ENCODE measurements around the gene CDH8.

DNA sequence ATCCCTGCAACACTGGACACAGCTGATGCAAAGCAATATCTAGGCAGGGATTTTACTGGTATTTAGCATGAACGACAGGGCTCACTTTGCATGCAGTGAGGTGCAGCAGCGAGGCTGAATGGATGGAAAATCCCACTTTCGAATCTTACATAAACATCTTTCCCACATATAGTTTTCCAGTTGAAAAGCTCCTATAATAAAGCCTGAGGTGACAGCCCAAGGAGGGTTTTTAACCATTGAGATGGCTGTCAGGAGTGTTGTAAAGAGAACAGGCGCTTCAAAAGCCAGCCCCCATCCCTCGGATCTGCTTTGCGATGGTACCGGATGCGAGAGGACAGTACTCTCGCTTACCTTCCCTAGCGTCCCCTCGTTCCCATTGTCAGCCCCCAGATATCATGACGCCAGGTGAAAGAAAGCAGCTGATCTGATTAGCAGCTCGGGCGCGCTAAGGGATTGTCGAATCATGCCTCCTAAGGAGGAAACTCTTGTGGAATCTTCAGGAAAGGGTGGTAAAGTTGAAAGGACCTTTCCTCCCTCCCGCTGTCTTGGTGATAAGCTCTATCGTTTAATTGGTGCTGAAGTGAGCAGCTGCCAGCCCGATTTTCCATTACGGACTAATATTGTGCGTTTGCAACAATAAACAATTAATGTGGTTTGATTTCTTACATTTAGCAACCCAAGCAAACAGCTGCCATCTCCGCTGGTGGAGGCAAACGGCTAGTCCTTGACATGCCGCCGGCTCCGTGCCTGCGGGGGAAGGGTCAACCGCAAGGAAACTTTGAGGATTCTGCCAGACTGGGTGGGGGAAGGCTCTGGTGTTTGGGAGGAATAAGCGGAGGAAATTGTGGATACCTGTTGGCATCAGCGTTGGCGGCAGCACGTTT is 1.8 kb downstream of the CDH8 start:
- TF ChIP-seq CTCF (IDR thresholded peaks at IDR 0.05) (no peak), E2F1 (CRISPR knock-in tag; IDR thresholded peaks at IDR 0.05) (no peak), ZNF317 (CRISPR knock-in tag; IDR thresholded peaks at IDR 0.05; ENCODE audit: borderline replicate concordance, low read depth) (no peak), ZNF396 (CRISPR knock-in tag; IDR thresholded peaks at IDR 0.05; ENCODE audit: borderline replicate concordance) (no peak), ESRRA (CRISPR knock-in tag; IDR thresholded peaks at IDR 0.05; ENCODE audit: borderline replicate concordance) (no peak), ZNF423 (CRISPR knock-in tag; IDR thresholded peaks at IDR 0.05) (no peak), ZSCAN18 (CRISPR knock-in tag; IDR thresholded peaks at IDR 0.05) (no peak), ZMAT4 (CRISPR knock-in tag; IDR thresholded peaks at IDR 0.05) (no peak), ZNF416 (CRISPR knock-in tag; IDR thresholded peaks at IDR 0.05) (no peak)
- TF ChIP-seq, protein P1, sequence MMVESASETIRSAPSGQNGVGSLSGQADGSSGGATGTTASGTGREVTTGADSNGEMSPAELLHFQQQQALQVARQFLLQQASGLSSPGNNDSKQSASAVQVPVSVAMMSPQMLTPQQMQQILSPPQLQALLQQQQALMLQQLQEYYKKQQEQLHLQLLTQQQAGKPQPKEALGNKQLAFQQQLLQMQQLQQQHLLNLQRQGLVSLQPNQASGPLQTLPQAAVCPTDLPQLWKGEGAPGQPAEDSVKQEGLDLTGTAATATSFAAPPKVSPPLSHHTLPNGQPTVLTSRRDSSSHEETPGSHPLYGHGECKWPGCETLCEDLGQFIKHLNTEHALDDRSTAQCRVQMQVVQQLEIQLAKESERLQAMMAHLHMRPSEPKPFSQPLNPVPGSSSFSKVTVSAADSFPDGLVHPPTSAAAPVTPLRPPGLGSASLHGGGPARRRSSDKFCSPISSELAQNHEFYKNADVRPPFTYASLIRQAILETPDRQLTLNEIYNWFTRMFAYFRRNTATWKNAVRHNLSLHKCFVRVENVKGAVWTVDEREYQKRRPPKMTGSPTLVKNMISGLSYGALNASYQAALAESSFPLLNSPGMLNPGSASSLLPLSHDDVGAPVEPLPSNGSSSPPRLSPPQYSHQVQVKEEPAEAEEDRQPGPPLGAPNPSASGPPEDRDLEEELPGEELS (CRISPR knock-in tag; IDR thresholded peaks at IDR 0.05), result no peak
- TF ChIP-seq, protein P2, sequence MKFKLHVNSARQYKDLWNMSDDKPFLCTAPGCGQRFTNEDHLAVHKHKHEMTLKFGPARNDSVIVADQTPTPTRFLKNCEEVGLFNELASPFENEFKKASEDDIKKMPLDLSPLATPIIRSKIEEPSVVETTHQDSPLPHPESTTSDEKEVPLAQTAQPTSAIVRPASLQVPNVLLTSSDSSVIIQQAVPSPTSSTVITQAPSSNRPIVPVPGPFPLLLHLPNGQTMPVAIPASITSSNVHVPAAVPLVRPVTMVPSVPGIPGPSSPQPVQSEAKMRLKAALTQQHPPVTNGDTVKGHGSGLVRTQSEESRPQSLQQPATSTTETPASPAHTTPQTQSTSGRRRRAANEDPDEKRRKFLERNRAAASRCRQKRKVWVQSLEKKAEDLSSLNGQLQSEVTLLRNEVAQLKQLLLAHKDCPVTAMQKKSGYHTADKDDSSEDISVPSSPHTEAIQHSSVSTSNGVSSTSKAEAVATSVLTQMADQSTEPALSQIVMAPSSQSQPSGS (CRISPR knock-in tag; IDR thresholded peaks at IDR 0.05; ENCODE audit: borderline replicate concordance, low read depth), result no peak
- TF ChIP-seq, protein P3, sequence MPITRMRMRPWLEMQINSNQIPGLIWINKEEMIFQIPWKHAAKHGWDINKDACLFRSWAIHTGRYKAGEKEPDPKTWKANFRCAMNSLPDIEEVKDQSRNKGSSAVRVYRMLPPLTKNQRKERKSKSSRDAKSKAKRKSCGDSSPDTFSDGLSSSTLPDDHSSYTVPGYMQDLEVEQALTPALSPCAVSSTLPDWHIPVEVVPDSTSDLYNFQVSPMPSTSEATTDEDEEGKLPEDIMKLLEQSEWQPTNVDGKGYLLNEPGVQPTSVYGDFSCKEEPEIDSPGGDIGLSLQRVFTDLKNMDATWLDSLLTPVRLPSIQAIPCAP (CRISPR knock-in tag; IDR thresholded peaks at IDR 0.05), result no peak
- TF ChIP-seq, protein P4, sequence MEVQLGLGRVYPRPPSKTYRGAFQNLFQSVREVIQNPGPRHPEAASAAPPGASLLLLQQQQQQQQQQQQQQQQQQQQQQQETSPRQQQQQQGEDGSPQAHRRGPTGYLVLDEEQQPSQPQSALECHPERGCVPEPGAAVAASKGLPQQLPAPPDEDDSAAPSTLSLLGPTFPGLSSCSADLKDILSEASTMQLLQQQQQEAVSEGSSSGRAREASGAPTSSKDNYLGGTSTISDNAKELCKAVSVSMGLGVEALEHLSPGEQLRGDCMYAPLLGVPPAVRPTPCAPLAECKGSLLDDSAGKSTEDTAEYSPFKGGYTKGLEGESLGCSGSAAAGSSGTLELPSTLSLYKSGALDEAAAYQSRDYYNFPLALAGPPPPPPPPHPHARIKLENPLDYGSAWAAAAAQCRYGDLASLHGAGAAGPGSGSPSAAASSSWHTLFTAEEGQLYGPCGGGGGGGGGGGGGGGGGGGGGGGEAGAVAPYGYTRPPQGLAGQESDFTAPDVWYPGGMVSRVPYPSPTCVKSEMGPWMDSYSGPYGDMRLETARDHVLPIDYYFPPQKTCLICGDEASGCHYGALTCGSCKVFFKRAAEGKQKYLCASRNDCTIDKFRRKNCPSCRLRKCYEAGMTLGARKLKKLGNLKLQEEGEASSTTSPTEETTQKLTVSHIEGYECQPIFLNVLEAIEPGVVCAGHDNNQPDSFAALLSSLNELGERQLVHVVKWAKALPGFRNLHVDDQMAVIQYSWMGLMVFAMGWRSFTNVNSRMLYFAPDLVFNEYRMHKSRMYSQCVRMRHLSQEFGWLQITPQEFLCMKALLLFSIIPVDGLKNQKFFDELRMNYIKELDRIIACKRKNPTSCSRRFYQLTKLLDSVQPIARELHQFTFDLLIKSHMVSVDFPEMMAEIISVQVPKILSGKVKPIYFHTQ (CRISPR knock-in tag; IDR thresholded peaks at IDR 0.05), result no peak
